Testis (tissue), 2 donors: ENCODE results near the gene C6orf89.

ENCODE experiments used
- CTCF ChIP-seq, 3 experiments: fragments of 450-650 bp in 2 of 3; fragments of 200-600 bp in 1 of 3; sonication (generic) in 1 of 3; IDR thresholded peaks; one replicate each; pipeline ENCODE4 v1.5.1; 2016 to 2019; ENCODE audit warnings: antibody characterized with exemption in 3 of 3, mild to moderate bottlenecking in 2 of 3, moderate library complexity in 1 of 3
- POLR2A ChIP-seq: fragments of 450-650 bp; IDR thresholded peaks from one replicate; pipeline ENCODE4 v1.6.1; 2017; ENCODE audit warnings: antibody characterized with exemption, mild to moderate bottlenecking, moderate library complexity

GRCh38 chr6:36929607-36930006, 43.9 kb downstream of the C6orf89 start:
- no peak for TF ChIP-seq POLR2A
- TF ChIP-seq CTCF (IDR thresholded peaks at IDR 0.05), result no peak
